Gastroesophageal sphincter (tissue), 4 donors: Measurements from ENCODE around the gene LRR1. TPM values are rescaled to one million over a fixed set of nuclear protein-coding genes. Genes with fewer than 3 reads are reported as not detected.
A peak's percentile ranks its signal among the peaks of the same experiment; 100 is the strongest.

Experiments used
- ATAC-seq: fragments of 150-250 bp; one replicate; pipeline ENCODE4 v1.9.1; 2016; ENCODE audit warnings: mild to moderate bottlenecking, moderate library complexity
- H3K27ac ChIP-seq, 4 donors: fragments of 200-600 bp; sonication (generic) in 3 of 4; 1 replicate in 3 of 4; 2 replicates in 1 of 4; pipeline ENCODE4 v1.5.1; 2016 to 2019
- H3K27me3 ChIP-seq: fragments of 200-600 bp; sonication (generic); one replicate; pipeline ENCODE4 v1.5.1; 2019
- H3K36me3 ChIP-seq, 2 donors: fragments of 200-600 bp; sonication (generic); one replicate each; pipeline ENCODE4 v1.5.1; 2019; ENCODE audit warnings: control low read depth in 1 of 2
- H3K4me1 ChIP-seq, 3 donors: fragments of 200-600 bp; sonication (generic); 1 replicate in 2 of 3; 2 replicates in 1 of 3; pipeline ENCODE4 v1.5.1; 2016 to 2019; ENCODE audit warnings: control low read depth in 2 of 3
- H3K4me3 ChIP-seq, 2 donors: fragments of 200-600 bp; sonication (generic); one replicate each; pipeline ENCODE4 v1.5.1; 2019; ENCODE audit warnings: mild to moderate bottlenecking in 1 of 2, moderate library complexity in 1 of 2
- H3K9me3 ChIP-seq, 3 donors: fragments of 200-600 bp; sonication (generic); one replicate each; pipeline ENCODE4 v1.5.1; 2017 to 2019; ENCODE audit warnings: control low read depth in 2 of 3
- EP300 ChIP-seq: sonication (generic); formaldehyde crosslinking; IDR thresholded peaks from one replicate; pipeline ENCODE4 v1.6.1; 2017; ENCODE audit warnings: antibody characterized with exemption, mild to moderate bottlenecking
- POLR2A ChIP-seq, 2 donors: fragments of 450-650 bp; IDR thresholded peaks; one replicate each; pipeline ENCODE4 v1.6.1; 2017; ENCODE audit warnings: antibody characterized with exemption in 2 of 2, mild to moderate bottlenecking in 2 of 2, moderate library complexity in 1 of 2
- POLR2AphosphoS5 ChIP-seq: sonication (generic); formaldehyde crosslinking; IDR thresholded peaks from one replicate; pipeline ENCODE4 v1.6.1; 2017; ENCODE audit warnings: antibody characterized with exemption
- WGBS, 2 donors: methylation state at CpG; one replicate each; pipeline ENCODE4 v1.1.5; 2018; ENCODE audit warnings: low coverage in 1 of 2; 5-methylcytosine and 5-hydroxymethylcytosine counted together
- total RNA-seq, 4 donors: library from RNA; depleted of rRNA; stranded (reverse); fragments of >200 nt; gene quantifications; one replicate each; pipeline ENCODE4 v1.1.0, GENCODE V29; 2016
- TF ChIP-seq, protein P1 (sequence below), 4 experiments: fragments of 200-600 bp in 2 of 4; fragments of 450-650 bp in 2 of 4; sonication (generic) in 1 of 4; IDR thresholded peaks; one replicate each; pipeline ENCODE4 v1.5.1; 2017 to 2019; ENCODE audit warnings: antibody characterized with exemption in 4 of 4, mild to moderate bottlenecking in 2 of 4, moderate library complexity in 2 of 4

LRR1 gene
- total RNA-seq: 10 to 100 TPM in 2 of 4 donors, 1 to 10 TPM in 2; 4.0 to 13.9 (median 9.9) TPM

- peak; percentile 87 for ATAC-seq
- Histone ChIP-seq H3K27me3 (no peaks in the 10 kb centered on the region), H3K36me3 (peaks cover 0 to 4% of the 10 kb centered on the region in 2 donors), H3K9me3 (no peaks in the 10 kb centered on the region), H3K27ac (peak within 1 kb of the TSS; percentile 88 to 99 (median 92)), H3K4me3 (peak within 1 kb of the TSS; percentile 89 to 90), H3K4me1 (peaks cover 0 to 25% (median 0%) of the 10 kb centered on the region in 3 donors)
- WGBS, 2 donors: 0% methylated on average over 24 of the region's 77 CpGs; no CpG with 5 or more reads in 1 of the 2 donors
- TF ChIP-seq POLR2AphosphoS5: no peak
- TF ChIP-seq, protein P1, sequence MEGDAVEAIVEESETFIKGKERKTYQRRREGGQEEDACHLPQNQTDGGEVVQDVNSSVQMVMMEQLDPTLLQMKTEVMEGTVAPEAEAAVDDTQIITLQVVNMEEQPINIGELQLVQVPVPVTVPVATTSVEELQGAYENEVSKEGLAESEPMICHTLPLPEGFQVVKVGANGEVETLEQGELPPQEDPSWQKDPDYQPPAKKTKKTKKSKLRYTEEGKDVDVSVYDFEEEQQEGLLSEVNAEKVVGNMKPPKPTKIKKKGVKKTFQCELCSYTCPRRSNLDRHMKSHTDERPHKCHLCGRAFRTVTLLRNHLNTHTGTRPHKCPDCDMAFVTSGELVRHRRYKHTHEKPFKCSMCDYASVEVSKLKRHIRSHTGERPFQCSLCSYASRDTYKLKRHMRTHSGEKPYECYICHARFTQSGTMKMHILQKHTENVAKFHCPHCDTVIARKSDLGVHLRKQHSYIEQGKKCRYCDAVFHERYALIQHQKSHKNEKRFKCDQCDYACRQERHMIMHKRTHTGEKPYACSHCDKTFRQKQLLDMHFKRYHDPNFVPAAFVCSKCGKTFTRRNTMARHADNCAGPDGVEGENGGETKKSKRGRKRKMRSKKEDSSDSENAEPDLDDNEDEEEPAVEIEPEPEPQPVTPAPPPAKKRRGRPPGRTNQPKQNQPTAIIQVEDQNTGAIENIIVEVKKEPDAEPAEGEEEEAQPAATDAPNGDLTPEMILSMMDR (IDR thresholded peaks at IDR 0.05): peak in 1 of 4 experiments; percentile 32
- TF ChIP-seq EP300: no peak
- TF ChIP-seq POLR2A (IDR thresholded peaks at IDR 0.05): peak; percentile 29 to 31
These were observed at the start of gene LRR1 for GRCh38 chr14:49598485-49599300. Gene LRR1 (plus strand): TSS chr14:49598940. CDS start chr14:49599021, 81 bp downstream.

GRCh38 chr14:49549446-49549845 lies 49.3 kb upstream of the LRR1 start:
- Histone ChIP-seq H3K4me1 (no peaks in the 10 kb centered on the region), H3K4me3 (no peak overlapping the region), H3K9me3 (no peaks in the 10 kb centered on the region), H3K36me3 (no peaks in the 10 kb centered on the region), H3K27me3 (no peaks in the 10 kb centered on the region), H3K27ac (no peak overlapping the region)
- WGBS, 2 donors: 60 to 78% methylated on average over 1 of the region's 1 CpG
- TF ChIP-seq POLR2A (IDR thresholded peaks at IDR 0.05) (no peak), EP300 (no peak)
- TF ChIP-seq, protein P1 (IDR thresholded peaks at IDR 0.05): no peak
- no peak for ATAC-seq

DNA sequence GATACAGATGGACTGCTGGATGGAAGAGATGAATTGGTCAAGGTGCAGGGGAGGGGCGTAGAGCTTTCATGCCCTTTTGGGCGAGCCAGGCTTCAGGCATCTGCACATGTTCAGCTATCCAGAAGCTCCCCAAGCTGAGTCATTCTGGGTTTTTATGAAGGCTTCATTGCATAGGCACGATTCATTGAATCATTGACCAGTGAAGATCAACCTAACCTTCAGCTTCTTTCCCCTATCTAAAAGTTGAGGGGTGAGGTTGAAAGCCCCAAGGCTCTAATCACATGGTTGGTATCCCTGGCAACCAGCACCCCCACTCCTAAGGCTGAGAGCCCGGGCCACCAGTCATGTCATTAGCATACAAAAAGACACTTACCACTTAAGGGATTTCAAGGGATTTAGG lies 48.9 kb upstream of the LRR1 start:
- H3K9me3 ChIP-seq: no peaks in the 10 kb centered on the region
- ATAC-seq: no peak
- WGBS, 2 donors: 66 to 69% methylated on average over 3 to 4 of the region's 4 CpGs
- no peaks in the 10 kb centered on the region for H3K4me1 ChIP-seq
- H3K27me3 ChIP-seq: no peaks in the 10 kb centered on the region
- no peak overlapping the region for H3K27ac ChIP-seq
- TF ChIP-seq, protein P1 (IDR thresholded peaks at IDR 0.05): no peak
- TF ChIP-seq POLR2AphosphoS5 (no peak), EP300 (no peak), POLR2A (IDR thresholded peaks at IDR 0.05) (no peak)
- H3K4me3 ChIP-seq: no peak overlapping the region
- no peaks in the 10 kb centered on the region for H3K36me3 ChIP-seq

- Histone ChIP-seq H3K4me3 (no peak overlapping the region), H3K27me3 (no peaks in the 10 kb centered on the region), H3K9me3 (no peaks in the 10 kb centered on the region), H3K4me1 (no peaks in the 10 kb centered on the region), H3K27ac (no peak overlapping the region), H3K36me3 (no peaks in the 10 kb centered on the region)
- no peak for TF ChIP-seq POLR2A (IDR thresholded peaks at IDR 0.05)
- no peak for TF ChIP-seq EP300
- TF ChIP-seq, protein P1 (IDR thresholded peaks at IDR 0.05): no peak
- TF ChIP-seq POLR2AphosphoS5: no peak
- ATAC-seq: no peak
- WGBS, 2 donors: 67 to 84% methylated on average over 4 to 5 of the region's 5 CpGs
These were observed 48.2 kb upstream of the LRR1 start for GRCh38 chr14:49550286-49551184.
